Thyroid gland (tissue), 4 donors: ENCODE data around the gene PPIP5K1. TPM values are rescaled to one million over a fixed set of nuclear protein-coding genes. Genes with fewer than 3 reads are reported as not detected.

Experiments used
- DNase-seq, 2 donors: peaks; one replicate each; pipeline ENCODE4 v3.0.0-alpha.2; 2019
- H3K27ac ChIP-seq, 3 donors: fragments of 200-600 bp; sonication (generic); 1 replicate in 2 of 3; 2 replicates in 1 of 3; pipeline ENCODE4 v1.5.1; 2016 to 2019; ENCODE audit warnings: mild to moderate bottlenecking in 1 of 3, moderate library complexity in 1 of 3
- H3K27me3 ChIP-seq: fragments of 200-600 bp; sonication (generic); one replicate; pipeline ENCODE4 v1.5.1; 2019
- H3K36me3 ChIP-seq, 2 donors: fragments of 200-600 bp; sonication (generic); one replicate each; pipeline ENCODE4 v1.5.1; 2016 to 2019
- H3K4me1 ChIP-seq, 2 donors: fragments of 200-600 bp; sonication (generic); one replicate each; pipeline ENCODE4 v1.5.1; 2017 to 2019
- H3K4me3 ChIP-seq, 3 donors: fragments of 200-600 bp; sonication (generic); replicated peaks in 1 of 3; 1 replicate in 2 of 3; 2 replicates in 1 of 3; pipeline ENCODE4 v1.5.1; 2016; ENCODE audit warnings: mild to moderate bottlenecking in 1 of 3
- H3K9me3 ChIP-seq: fragments of 200-600 bp; sonication (generic); one replicate; pipeline ENCODE4 v1.5.1; 2017
- POLR2A ChIP-seq, 2 donors: fragments of 450-650 bp; IDR thresholded peaks; one replicate each; pipeline ENCODE4 v1.6.1; 2017; ENCODE audit warnings: antibody characterized with exemption in 2 of 2, mild to moderate bottlenecking in 2 of 2, moderate library complexity in 1 of 2
- WGBS, 2 donors: methylation state at CpG; one replicate each; pipeline ENCODE4 v1.1.5; 2017; 5-methylcytosine and 5-hydroxymethylcytosine counted together
- intact Hi-C: fragments of 100-400 bp; cut with DNase I; formaldehyde crosslinking; loops from one replicate; pipeline ENCODE4 v1.15.1; 2023
- total RNA-seq, 4 donors: library from RNA; depleted of rRNA; stranded (reverse); fragments of >200 nt; gene quantifications; one replicate each; pipeline ENCODE4 v1.2.3, GENCODE V29; 2016
- TF ChIP-seq, protein P1 (sequence below), 6 experiments: fragments of 200-600 bp in 3 of 6; fragments of 450-650 bp in 3 of 6; sonication (generic) in 3 of 6; IDR thresholded peaks; one replicate each; pipeline ENCODE4 v1.5.1; 2016 to 2019; ENCODE audit warnings: antibody characterized with exemption in 6 of 6, mild to moderate bottlenecking in 2 of 6, inconsistent platforms in 1 of 6, moderate library complexity in 1 of 6

Gene PPIP5K1
- total RNA-seq, 4 donors from 2014 or later: 26.3 to 107 (median 52.3) TPM

DNA sequence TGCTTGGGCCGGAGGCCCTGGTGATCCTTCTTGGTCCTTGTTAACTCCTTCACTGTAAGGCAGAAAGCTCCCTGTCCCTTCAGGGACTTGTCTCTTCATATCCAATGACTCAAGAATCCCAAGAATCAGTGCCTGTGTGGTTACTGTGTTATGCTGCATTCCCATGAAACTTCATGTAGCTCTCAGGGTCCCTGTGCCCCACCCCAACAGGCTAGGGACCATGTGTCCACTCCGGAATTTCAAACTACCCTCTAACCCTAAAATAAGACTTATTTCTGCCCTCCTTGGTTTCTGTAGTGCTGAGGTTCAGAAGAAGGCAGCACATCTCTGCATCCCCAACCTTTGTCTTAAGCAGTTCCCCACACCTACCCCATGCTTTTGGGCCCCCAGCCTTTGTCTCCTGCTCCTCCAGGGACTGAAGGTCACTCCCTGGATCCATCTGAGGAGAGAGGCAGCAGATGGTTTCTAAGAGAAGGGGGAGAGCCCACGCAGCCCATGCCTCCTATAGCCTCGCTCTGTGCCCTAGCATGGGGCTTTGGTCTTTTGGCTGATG lies 73.1 kb downstream of the PPIP5K1 start:
- Histone ChIP-seq H3K27ac (peak overlapping the region; percentile 11 to 47 (median 37)), H3K27me3 (no peaks in the 10 kb centered on the region), H3K36me3 (peaks cover 0 to under 1% of the 10 kb centered on the region in 2 donors), H3K4me3 (peak overlapping the region in 1 of 3 donors; percentile 27), H3K9me3 (no peaks in the 10 kb centered on the region), H3K4me1 (peaks cover 7 to 21% of the 10 kb centered on the region in 2 donors)
- TF ChIP-seq, protein P1, sequence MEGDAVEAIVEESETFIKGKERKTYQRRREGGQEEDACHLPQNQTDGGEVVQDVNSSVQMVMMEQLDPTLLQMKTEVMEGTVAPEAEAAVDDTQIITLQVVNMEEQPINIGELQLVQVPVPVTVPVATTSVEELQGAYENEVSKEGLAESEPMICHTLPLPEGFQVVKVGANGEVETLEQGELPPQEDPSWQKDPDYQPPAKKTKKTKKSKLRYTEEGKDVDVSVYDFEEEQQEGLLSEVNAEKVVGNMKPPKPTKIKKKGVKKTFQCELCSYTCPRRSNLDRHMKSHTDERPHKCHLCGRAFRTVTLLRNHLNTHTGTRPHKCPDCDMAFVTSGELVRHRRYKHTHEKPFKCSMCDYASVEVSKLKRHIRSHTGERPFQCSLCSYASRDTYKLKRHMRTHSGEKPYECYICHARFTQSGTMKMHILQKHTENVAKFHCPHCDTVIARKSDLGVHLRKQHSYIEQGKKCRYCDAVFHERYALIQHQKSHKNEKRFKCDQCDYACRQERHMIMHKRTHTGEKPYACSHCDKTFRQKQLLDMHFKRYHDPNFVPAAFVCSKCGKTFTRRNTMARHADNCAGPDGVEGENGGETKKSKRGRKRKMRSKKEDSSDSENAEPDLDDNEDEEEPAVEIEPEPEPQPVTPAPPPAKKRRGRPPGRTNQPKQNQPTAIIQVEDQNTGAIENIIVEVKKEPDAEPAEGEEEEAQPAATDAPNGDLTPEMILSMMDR (IDR thresholded peaks at IDR 0.05): no peak
- no peak for TF ChIP-seq POLR2A (IDR thresholded peaks at IDR 0.05)
- WGBS, 2 donors: 28 to 29% methylated on average over 4 of the region's 4 CpGs
- no peak for DNase-seq
- intact Hi-C loops: no loop called here

DNA sequence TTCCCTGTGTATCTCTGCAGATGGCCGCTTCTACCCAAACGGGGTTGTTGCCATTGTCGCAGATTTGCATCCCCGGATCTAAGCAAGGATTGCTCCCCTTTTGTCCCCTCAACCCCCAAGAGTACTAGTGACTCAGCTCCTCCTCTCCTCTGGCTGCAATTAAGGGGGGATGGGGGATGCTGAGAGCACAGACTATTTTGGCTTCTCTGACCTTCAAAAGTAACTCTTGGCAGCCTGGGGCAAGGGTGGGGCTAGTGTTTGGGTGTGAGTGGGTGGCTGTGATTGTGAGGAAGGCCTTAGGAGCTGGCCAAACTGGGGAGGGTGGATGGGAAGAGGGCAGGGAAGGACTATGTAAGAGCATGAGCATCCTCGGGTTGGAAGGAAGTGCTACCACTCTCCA lies 73.8 kb downstream of the PPIP5K1 start:
- no peak for TF ChIP-seq POLR2A (IDR thresholded peaks at IDR 0.05)
- TF ChIP-seq, protein P1 (IDR thresholded peaks at IDR 0.05): no peak
- peak; percentile 9 to 34 for DNase-seq
- H3K9me3 ChIP-seq: no peaks in the 10 kb centered on the region
- H3K27me3 ChIP-seq: no peaks in the 10 kb centered on the region
- 42 to 48% methylated on average over 5 of the region's 5 CpGs for WGBS, 2 donors
- peak overlapping the region in 2 of 3 donors; percentile 11 to 37 for H3K27ac ChIP-seq
- intact Hi-C loops: no loop called here
- H3K4me1 ChIP-seq: peaks cover 7 to 25% of the 10 kb centered on the region in 2 donors
- H3K36me3 ChIP-seq: no peaks in the 10 kb centered on the region
- H3K4me3 ChIP-seq: no peak overlapping the region

DNA sequence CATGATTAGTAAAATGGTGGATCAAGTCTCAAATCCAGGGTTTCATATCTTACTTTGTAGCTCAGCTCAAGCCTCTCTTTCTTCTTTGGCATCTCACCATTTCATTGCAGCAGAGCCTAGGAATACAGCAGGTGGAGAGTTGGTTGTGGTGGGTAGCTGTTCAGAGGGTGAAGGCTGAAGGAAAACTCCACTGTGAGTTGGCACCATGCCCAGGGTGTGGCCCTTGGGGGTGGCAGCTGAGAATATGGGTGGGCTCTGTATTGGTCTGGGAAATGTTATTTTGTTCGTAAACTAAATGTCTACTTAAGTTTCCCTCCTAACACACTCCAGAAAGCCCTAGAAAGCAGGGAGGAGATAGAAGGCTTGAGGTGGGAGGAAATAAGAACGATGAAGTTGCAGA lies 74.3 kb downstream of the PPIP5K1 start:
- H3K9me3 ChIP-seq: no peaks in the 10 kb centered on the region
- intact Hi-C loops: no loop called here
- peak overlapping the region in 1 of 3 donors; percentile 11 for H3K27ac ChIP-seq
- DNase-seq: no peak
- H3K4me1 ChIP-seq: peaks cover 7 to 28% of the 10 kb centered on the region in 2 donors
- WGBS, 2 donors: 43 to 45% methylated on average over 2 of the region's 2 CpGs
- no peaks in the 10 kb centered on the region for H3K27me3 ChIP-seq
- TF ChIP-seq, protein P1 (IDR thresholded peaks at IDR 0.05): no peak
- no peak for TF ChIP-seq POLR2A (IDR thresholded peaks at IDR 0.05)
- no peaks in the 10 kb centered on the region for H3K36me3 ChIP-seq
- H3K4me3 ChIP-seq: no peak overlapping the region

DNA sequence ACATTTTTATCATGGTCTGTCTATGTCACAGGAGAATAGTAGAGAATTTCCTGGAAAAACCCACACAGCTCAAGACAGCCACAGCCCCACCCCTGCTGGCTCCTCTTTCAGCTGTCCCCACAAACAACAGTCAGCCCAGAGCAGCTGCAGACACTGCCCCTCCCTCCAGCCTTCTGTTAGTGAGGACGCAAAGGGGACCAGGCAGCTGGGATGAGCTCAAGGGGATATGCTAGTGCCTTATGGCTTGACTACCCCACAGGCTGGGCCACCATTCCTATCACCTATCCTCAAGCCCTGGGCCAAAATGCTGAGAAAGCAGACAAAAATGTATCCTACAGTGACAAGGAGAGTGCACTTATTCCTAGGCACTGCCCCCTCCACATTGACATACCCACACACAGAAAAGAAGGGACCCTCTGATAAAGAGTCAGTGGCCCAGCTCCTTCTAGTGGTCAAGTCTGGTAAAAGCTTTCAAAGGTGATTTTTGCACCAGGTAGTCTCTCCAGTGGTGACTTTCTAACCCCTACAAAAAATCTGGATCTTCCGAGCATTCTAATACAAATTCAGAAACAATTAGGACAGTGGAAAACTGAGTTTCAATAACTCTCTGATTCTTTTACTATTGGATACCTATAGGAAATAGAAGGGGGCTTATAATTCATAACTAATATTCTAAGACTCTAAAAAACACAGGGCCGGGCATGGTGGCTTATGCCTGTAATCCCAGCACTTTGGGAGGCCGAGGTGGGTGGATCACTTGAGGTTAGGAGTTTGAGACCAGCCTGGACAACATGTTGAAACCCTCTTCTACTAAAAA lies 75.6 kb downstream of the PPIP5K1 start:
- 62 to 63% methylated on average over 4 of the region's 4 CpGs for WGBS, 2 donors
- no peaks in the 10 kb centered on the region for H3K9me3 ChIP-seq
- H3K4me3 ChIP-seq: no peak overlapping the region
- peak in 1 of 2 donors; percentile 16 for TF ChIP-seq POLR2A (IDR thresholded peaks at IDR 0.05)
- TF ChIP-seq, protein P1 (IDR thresholded peaks at IDR 0.05): peak in 4 of 6 experiments; percentile 28 to 59 (median 52)
- intact Hi-C loops: no loop called here
- H3K4me1 ChIP-seq: peaks cover 14 to 33% of the 10 kb centered on the region in 2 donors
- H3K36me3 ChIP-seq: no peaks in the 10 kb centered on the region
- DNase-seq: no peak
- no peaks in the 10 kb centered on the region for H3K27me3 ChIP-seq
- H3K27ac ChIP-seq: peak overlapping the region in 2 of 3 donors; percentile 5 to 38

DNA sequence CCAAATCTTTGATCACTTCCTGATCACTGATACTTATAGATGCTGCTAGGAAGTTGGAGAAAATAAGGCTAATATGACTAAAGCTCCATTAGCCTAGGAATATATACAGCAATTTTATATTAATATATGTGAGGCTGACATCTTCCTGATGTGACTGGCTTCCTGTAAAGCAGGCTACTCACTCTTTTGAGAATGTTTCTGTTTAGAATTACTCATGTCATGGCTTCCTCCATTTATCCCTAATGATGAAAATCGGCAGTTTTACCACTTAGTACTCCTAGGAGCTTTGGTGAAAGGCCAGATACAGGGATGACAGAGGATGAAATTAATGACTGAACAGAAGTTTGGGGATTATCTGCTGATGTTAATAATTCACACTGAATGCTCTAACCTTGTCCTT lies 76.5 kb downstream of the PPIP5K1 start:
- Histone ChIP-seq H3K27ac (peak overlapping the region in 1 of 3 donors; percentile 2), H3K9me3 (no peaks in the 10 kb centered on the region), H3K4me1 (peaks cover 14 to 29% of the 10 kb centered on the region in 2 donors), H3K36me3 (no peaks in the 10 kb centered on the region), H3K27me3 (no peaks in the 10 kb centered on the region), H3K4me3 (no peak overlapping the region)
- intact Hi-C loops: no loop called here
- no peak for TF ChIP-seq POLR2A (IDR thresholded peaks at IDR 0.05)
- TF ChIP-seq, protein P1 (IDR thresholded peaks at IDR 0.05): no peak
- 77 to 84% methylated on average over 1 of the region's 1 CpG for WGBS, 2 donors
- DNase-seq: no peak
